Activated naive CD8-positive, alpha-beta T cell (primary cell): ENCODE results near the gene ST6GALNAC2.

Experiments
- H3K27ac Mint-ChIP-seq: one replicate; pipeline ENCODE4 v1.8.0; 2021; ENCODE audit warnings: mixed read lengths
- H3K27me3 Mint-ChIP-seq: one replicate; pipeline ENCODE4 v1.8.0; 2021; ENCODE audit warnings: mixed read lengths
- H3K36me3 Mint-ChIP-seq: one replicate; pipeline ENCODE4 v1.8.0; 2021; ENCODE audit warnings: mixed read lengths
- H3K4me1 Mint-ChIP-seq: one replicate; pipeline ENCODE4 v1.8.0; 2021; ENCODE audit warnings: low read depth, mixed read lengths
- H3K4me3 Mint-ChIP-seq: one replicate; pipeline ENCODE4 v1.8.0; 2021; ENCODE audit warnings: mild to moderate bottlenecking, mixed read lengths
- H3K9me3 Mint-ChIP-seq: one replicate; pipeline ENCODE4 v1.8.0; 2021; ENCODE audit warnings: low read depth, mixed read lengths

Gene ST6GALNAC2

GRCh38 chr17:76546556-76547182 lies 39.0 kb downstream of the ST6GALNAC2 start:
- H3K4me1 Mint-ChIP-seq, result peaks cover 8% of the 10 kb centered on the region
- H3K9me3 Mint-ChIP-seq, result no peaks in the 10 kb centered on the region
- H3K36me3 Mint-ChIP-seq, result no peaks in the 10 kb centered on the region
- H3K27me3 Mint-ChIP-seq, result peaks cover 1% of the 10 kb centered on the region
- H3K27ac Mint-ChIP-seq, result no peak overlapping the region
- H3K4me3 Mint-ChIP-seq, result no peak overlapping the region

DNA sequence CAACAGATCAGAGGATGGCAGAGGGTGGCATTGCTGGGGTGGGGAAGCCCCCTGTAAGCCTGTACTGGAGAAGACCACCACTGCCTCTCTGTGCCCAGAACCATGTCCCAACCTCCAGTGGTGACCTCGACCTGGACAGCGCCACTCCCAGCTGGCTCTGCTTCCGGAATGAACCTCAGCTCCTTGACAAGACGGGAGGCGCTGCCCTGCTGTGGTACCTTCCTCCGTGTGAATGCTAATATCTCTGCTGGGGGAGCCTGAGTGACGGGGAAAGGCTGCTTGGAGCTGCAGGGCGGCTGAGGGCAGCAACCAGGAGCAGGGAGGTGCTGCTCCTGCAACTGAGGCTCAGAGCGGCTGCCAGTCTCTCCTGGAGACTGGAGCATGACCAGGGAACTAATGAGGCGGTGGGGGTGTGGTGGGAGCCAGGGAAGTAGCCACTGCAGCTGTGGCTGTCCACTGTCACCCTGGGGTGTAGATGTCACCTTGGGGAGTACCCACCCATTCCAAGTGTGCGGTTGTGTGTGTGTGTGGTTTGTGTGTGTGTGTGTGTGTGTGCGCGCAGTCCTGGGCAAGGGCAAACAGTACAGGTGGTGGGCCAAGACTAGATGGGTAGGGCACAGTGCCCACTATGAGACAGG lies 39.6 kb downstream of the ST6GALNAC2 start:
- H3K36me3 Mint-ChIP-seq, result no peaks in the 10 kb centered on the region
- no peak overlapping the region for H3K27ac Mint-ChIP-seq
- no peaks in the 10 kb centered on the region for H3K9me3 Mint-ChIP-seq
- peaks cover 1% of the 10 kb centered on the region for H3K27me3 Mint-ChIP-seq
- H3K4me1 Mint-ChIP-seq, result peaks cover 7% of the 10 kb centered on the region
- no peak overlapping the region for H3K4me3 Mint-ChIP-seq

GRCh38 chr17:76544546-76545365 lies 40.9 kb downstream of the ST6GALNAC2 start:
- H3K9me3 Mint-ChIP-seq, result no peaks in the 10 kb centered on the region
- no peak overlapping the region for H3K4me3 Mint-ChIP-seq

GRCh38 chr17:76543826-76544545 lies 41.7 kb downstream of the ST6GALNAC2 start:
- peaks cover 7% of the 10 kb centered on the region for H3K27me3 Mint-ChIP-seq
- no peak overlapping the region for H3K27ac Mint-ChIP-seq
- no peak overlapping the region for H3K4me3 Mint-ChIP-seq
- H3K9me3 Mint-ChIP-seq, result no peaks in the 10 kb centered on the region
- H3K36me3 Mint-ChIP-seq, result no peaks in the 10 kb centered on the region
- H3K4me1 Mint-ChIP-seq, result peaks cover 10% of the 10 kb centered on the region

More at GRCh38 chr17:76544546-76545365, 40.9 kb downstream of the ST6GALNAC2 start:
- Mint-ChIP-seq H3K4me1 (peaks cover 4% of the 10 kb centered on the region), H3K27ac (no peak overlapping the region), H3K36me3 (no peaks in the 10 kb centered on the region), H3K27me3 (peaks cover 1% of the 10 kb centered on the region)

- Mint-ChIP-seq H3K27ac (no peak overlapping the region), H3K4me3 (no peak overlapping the region), H3K4me1 (peaks cover 12% of the 10 kb centered on the region), H3K9me3 (no peaks in the 10 kb centered on the region), H3K36me3 (no peaks in the 10 kb centered on the region), H3K27me3 (peaks cover 7% of the 10 kb centered on the region)
These were observed 42.2 kb downstream of the ST6GALNAC2 start for GRCh38 chr17:76543482-76543825.

DNA sequence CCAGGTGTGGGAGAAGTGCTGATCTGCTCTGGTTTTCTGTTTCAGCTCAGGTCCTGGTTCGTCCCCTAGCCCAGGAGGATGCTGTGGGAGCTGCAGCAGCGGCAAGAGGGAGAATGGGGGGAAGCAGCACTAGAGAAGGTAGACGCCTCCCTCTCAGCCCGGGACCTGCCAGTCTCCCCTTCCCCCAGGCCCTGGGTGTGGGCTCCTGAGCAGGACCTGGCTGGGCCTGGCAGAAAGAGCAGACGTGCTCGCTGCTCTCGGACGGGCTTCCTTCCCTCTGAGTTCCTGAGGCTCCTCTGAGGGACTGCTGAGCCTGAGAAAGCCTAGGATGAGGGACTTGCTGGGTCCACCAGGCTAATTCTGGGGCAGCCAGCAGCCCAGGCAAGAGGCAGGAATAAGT lies 42.7 kb downstream of the ST6GALNAC2 start:
- peaks cover 12% of the 10 kb centered on the region for H3K4me1 Mint-ChIP-seq
- peaks cover 7% of the 10 kb centered on the region for H3K27me3 Mint-ChIP-seq

GRCh38 chr17:76542566-76542971 lies 43.1 kb downstream of the ST6GALNAC2 start:
- Mint-ChIP-seq H3K4me3 (no peak overlapping the region), H3K9me3 (no peaks in the 10 kb centered on the region), H3K27ac (no peak overlapping the region), H3K27me3 (peaks cover 7% of the 10 kb centered on the region), H3K36me3 (no peaks in the 10 kb centered on the region), H3K4me1 (peaks cover 12% of the 10 kb centered on the region)

More for the DNA sequence above, 42.7 kb downstream of the ST6GALNAC2 start:
- Mint-ChIP-seq H3K4me3 (no peak overlapping the region), H3K36me3 (no peaks in the 10 kb centered on the region), H3K27ac (no peak overlapping the region), H3K9me3 (no peaks in the 10 kb centered on the region)

DNA sequence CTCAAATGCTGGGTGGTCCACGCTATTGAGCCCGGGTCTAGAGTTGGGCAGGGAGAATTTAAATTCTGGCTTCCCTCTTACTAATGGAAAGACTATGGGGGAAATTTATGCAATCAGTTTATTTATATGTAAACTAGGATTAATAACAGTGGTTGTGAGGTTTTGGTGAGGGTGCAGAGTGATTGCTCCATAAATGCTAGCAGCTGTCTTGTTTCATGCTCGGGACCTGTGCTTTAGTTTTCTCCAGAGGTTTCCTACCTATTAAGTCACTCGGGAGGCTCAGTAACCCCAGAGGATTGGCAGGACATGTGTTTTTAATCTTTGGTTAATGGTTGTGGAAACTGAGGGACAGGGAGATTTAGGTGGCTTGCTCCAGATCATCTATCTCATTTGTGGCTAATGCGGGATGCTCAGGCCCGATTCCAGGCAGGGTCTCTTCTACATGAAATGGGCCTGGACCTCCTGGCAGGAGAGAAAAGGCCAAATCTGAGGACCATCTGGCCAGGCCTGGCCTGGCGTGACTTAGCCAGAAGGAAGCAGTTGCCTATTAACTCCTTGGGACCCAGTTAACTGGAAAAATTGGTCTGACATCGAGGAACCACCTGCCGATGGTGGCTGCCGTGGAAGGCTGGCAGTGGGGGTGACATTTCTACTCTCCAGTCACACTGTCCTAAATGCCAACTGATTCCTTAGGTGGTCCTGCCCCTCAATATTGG lies 43.8 kb downstream of the ST6GALNAC2 start:
- no peaks in the 10 kb centered on the region for H3K9me3 Mint-ChIP-seq
- H3K4me1 Mint-ChIP-seq, result peaks cover 11% of the 10 kb centered on the region
- H3K4me3 Mint-ChIP-seq, result no peak overlapping the region
- H3K36me3 Mint-ChIP-seq, result no peaks in the 10 kb centered on the region
- no peak overlapping the region for H3K27ac Mint-ChIP-seq
- H3K27me3 Mint-ChIP-seq, result peaks cover 7% of the 10 kb centered on the region

DNA sequence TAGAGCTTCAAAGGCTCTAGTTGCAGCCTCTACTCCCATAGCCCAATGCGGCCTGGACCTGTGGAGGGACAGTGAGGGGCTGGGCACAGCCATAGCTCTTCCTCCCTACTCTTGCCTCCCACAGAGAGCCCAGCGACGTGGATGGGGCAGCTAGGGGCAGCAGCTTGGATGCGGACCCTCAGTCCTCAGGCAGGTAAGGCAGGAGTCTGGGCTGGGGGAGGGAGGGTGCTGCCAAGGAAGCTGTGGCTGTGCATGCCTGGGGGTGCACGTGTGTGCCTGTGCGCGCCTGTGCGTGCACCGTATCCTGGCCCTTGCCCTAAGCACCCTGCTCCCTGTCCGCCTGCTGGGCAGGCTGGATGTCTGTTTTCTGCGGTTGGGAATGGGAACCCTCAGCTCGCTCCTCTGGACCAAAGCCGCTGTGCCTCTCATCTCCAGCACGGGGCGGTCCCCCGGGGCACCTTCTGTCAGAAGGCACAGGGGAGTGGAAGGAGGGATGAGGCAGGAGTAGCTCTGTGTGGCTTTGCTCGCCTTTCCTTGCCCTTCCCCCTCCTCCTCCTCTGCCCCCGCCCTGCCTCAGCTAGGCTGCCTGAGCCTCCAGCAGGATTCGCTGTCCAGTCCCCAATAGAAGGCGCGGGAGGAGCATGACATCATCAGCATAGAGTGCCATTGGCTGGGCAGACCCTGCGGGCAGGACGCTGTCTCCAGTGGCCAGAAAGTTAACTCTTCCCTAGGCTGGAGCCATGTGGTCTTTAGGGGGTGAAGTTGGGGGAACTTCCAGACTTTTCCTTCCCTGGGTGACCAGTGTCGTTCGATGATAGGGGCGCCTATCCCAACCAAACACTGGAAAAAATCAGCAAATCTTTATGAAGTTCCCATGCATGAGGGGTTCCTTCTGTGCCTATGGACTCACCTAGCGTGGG lies 45.0 kb downstream of the ST6GALNAC2 start:
- Mint-ChIP-seq H3K36me3 (no peaks in the 10 kb centered on the region), H3K27me3 (peaks cover 7% of the 10 kb centered on the region), H3K4me3 (no peak overlapping the region), H3K9me3 (no peaks in the 10 kb centered on the region), H3K4me1 (peaks cover 8% of the 10 kb centered on the region), H3K27ac (no peak overlapping the region)

- Mint-ChIP-seq H3K9me3 (no peaks in the 10 kb centered on the region), H3K27ac (no peak within 1 kb of the TSS), H3K27me3 (peaks cover 7% of the 10 kb centered on the region), H3K4me1 (peaks cover 8% of the 10 kb centered on the region), H3K36me3 (no peaks in the 10 kb centered on the region), H3K4me3 (peak within 1 kb of the TSS; percentile 72)
These were observed 45.9 kb downstream of the ST6GALNAC2 start, which contains the start of gene PRCD for GRCh38 chr17:76539631-76540271. TSS of gene PRCD (plus strand) at chr17:76540044. CDS start at chr17:76540142, 98 bp downstream.

GRCh38 chr17:76538941-76539570 lies 46.6 kb downstream of the ST6GALNAC2 start:
- no peaks in the 10 kb centered on the region for H3K9me3 Mint-ChIP-seq

DNA sequence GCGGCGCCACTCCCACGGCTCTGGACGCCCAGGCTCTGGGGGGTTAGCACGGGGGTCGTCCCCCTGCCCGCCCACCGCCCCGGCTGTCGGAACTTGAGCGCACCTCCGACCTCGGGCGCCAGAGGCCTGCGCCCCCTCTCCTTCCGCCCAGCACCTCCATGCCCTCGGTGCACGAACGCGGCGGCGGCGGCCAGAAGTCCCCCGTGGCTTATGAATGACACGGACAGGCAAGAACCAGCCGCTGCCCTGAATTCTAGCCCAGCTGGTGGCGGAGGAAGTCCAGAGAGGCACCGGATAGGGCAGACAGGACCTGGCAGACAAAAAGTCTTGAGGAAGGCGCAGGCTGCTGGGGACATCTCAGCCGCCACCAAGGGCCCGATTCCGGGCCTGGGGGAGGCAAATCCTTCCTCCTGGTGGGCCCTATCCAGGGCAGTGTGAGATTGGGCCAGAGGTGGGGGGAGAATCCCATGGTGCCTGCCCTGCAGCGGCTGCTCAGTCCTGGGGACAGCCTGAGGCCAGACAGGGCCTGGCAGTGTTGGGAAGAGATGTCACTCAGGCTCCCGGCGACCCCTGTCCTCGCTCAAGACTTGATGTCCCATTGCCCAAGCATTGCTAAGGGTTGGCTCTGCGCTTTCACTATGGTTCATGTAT lies 47.3 kb downstream of the ST6GALNAC2 start:
- Mint-ChIP-seq H3K4me3 (peak overlapping the region; percentile 72), H3K9me3 (no peaks in the 10 kb centered on the region), H3K27me3 (peaks cover 7% of the 10 kb centered on the region), H3K27ac (no peak overlapping the region), H3K36me3 (no peaks in the 10 kb centered on the region), H3K4me1 (peaks cover 8% of the 10 kb centered on the region)

More at GRCh38 chr17:76538941-76539570, 46.6 kb downstream of the ST6GALNAC2 start:
- H3K4me1 Mint-ChIP-seq, result peaks cover 8% of the 10 kb centered on the region
- no peak overlapping the region for H3K27ac Mint-ChIP-seq
- H3K4me3 Mint-ChIP-seq, result peak overlapping the region; percentile 72
- peaks cover 7% of the 10 kb centered on the region for H3K27me3 Mint-ChIP-seq
- H3K36me3 Mint-ChIP-seq, result no peaks in the 10 kb centered on the region
